BLaER1 treated with 17β-estradiol and CSF1 and Interleukin-3, amounts not matched to agents 10 nM and 100 nM (cell line): ENCODE results near the gene VPS26A.

ENCODE experiments used
- H3K27ac ChIP-seq, 11 experiments: shearing (Covaris generic); formaldehyde crosslinking; 2 replicates each; pipeline ENCODE4 v1.8.1; 2022
- H3K27me3 ChIP-seq, 11 experiments: shearing (Covaris generic); formaldehyde crosslinking; 2 replicates each; pipeline ENCODE4 v1.8.1; 2022
- H3K36me3 ChIP-seq, 11 experiments: shearing (Covaris generic); formaldehyde crosslinking; 2 replicates each; pipeline ENCODE4 v1.8.1; 2022
- H3K4me1 ChIP-seq, 10 experiments: shearing (Covaris generic); formaldehyde crosslinking; 2 replicates each; pipeline ENCODE4 v1.8.1; 2022
- H3K4me2 ChIP-seq, 11 experiments: shearing (Covaris generic); formaldehyde crosslinking; 2 replicates each; pipeline ENCODE4 v1.8.1; 2022
- H3K4me3 ChIP-seq, 10 experiments: shearing (Covaris generic); formaldehyde crosslinking; 2 replicates each; pipeline ENCODE4 v1.8.1; 2022
- H3K9ac ChIP-seq, 11 experiments: shearing (Covaris generic); formaldehyde crosslinking; 2 replicates each; pipeline ENCODE4 v1.8.1; 2022
- H3K9me3 ChIP-seq, 11 experiments: shearing (Covaris generic); formaldehyde crosslinking; replicated peaks in 1 of 11; 2 replicates each; pipeline ENCODE4 v1.8.1; 2022
- H4K20me1 ChIP-seq, 11 experiments: shearing (Covaris generic); formaldehyde crosslinking; 2 replicates each; pipeline ENCODE4 v1.8.1; 2022
- Cebpa-rat ChIP-seq, 11 experiments: shearing (Covaris generic); IDR thresholded peaks; 2 replicates each; pipeline ENCODE4 v1.8.1; 2022

Gene VPS26A

DNA sequence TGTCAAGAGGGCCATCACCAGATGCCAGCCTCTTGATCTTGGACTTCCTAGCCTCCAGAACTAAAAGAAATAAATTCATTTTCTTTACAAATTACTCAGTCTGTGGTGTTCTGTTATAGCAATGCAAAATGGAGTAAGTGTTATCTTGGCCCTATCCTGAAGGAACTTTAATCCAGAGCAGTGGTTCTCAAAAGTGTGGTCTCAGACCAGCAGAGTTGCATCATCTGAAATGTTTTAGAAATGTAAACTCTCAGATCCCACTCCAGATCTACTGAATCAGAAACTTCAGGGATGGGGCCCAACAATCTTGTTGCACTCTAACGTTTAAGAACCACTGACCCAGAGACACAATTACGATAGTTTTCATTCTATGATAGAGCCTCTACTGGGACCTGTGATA, 52.8 kb downstream of the VPS26A start:
- TF ChIP-seq Cebpa-rat (IDR thresholded peaks at IDR 0.05) = no peak
- no peaks in the 10 kb centered on the region for H3K27me3 ChIP-seq
- peaks cover 16 to 20% (median 18%) of the 10 kb centered on the region in 10 experiments for H3K4me1 ChIP-seq
- H3K4me3 ChIP-seq = no peak overlapping the region
- no peaks in the 10 kb centered on the region; a peak in 1 of 22 replicates for H3K9me3 ChIP-seq
- no peak overlapping the region for H3K4me2 ChIP-seq
- H3K36me3 ChIP-seq = peaks cover 18 to 27% (median 23%) of the 10 kb centered on the region in 11 experiments
- no peak overlapping the region for H3K27ac ChIP-seq
- peaks cover 0 to 12% (median 4%) of the 10 kb centered on the region in 11 experiments; a peak in 8 of 22 replicates for H4K20me1 ChIP-seq
- H3K9ac ChIP-seq = no peak overlapping the region

GRCh38 chr10:69179089-69179742, 55.2 kb downstream of the VPS26A start:
- Histone ChIP-seq H3K4me2 (peak overlapping the region; percentile 80 to 97 (median 88)), H3K4me1 (peaks cover 19 to 26% (median 23%) of the 10 kb centered on the region in 10 experiments), H3K4me3 (peak overlapping the region; percentile 73 to 98 (median 92)), H3K36me3 (peaks cover 10 to 26% (median 22%) of the 10 kb centered on the region in 11 experiments), H3K9me3 (no peaks in the 10 kb centered on the region; a peak in 1 of 22 replicates), H4K20me1 (peaks cover 0 to 35% (median 27%) of the 10 kb centered on the region in 11 experiments; a peak in 12 of 22 replicates), H3K27me3 (no peaks in the 10 kb centered on the region), H3K27ac (peak overlapping the region; percentile 91 to 98 (median 96)), H3K9ac (peak overlapping the region; percentile 89 to 98 (median 95))
- TF ChIP-seq Cebpa-rat (IDR thresholded peaks at IDR 0.05) = peak in 2 of 11 experiments; percentile 40 to 48; a peak in 2 of 22 replicates

- Histone ChIP-seq H3K4me1 (peaks cover 19 to 26% (median 23%) of the 10 kb centered on the region in 10 experiments), H3K9me3 (no peaks in the 10 kb centered on the region; a peak in 1 of 22 replicates), H3K27me3 (no peaks in the 10 kb centered on the region), H3K27ac (peak within 1 kb of the TSS; percentile 91 to 98 (median 96)), H3K4me3 (peak within 1 kb of the TSS; percentile 73 to 98 (median 92)), H3K4me2 (peak within 1 kb of the TSS; percentile 80 to 97 (median 93)), H3K36me3 (peaks cover 14 to 31% (median 28%) of the 10 kb centered on the region in 11 experiments), H4K20me1 (peaks cover 0 to 43% (median 33%) of the 10 kb centered on the region in 11 experiments; a peak in 16 of 22 replicates), H3K9ac (peak within 1 kb of the TSS; percentile 89 to 98 (median 95))
- TF ChIP-seq Cebpa-rat (IDR thresholded peaks at IDR 0.05) = 0 out of 22 replicates have a peak, but pooled peaks of 1 of the 11 experiments have one; percentile 0
Measured at GRCh38 chr10:69179743-69180524, 56.0 kb downstream of the VPS26A start, which contains the start of gene SUPV3L1. SUPV3L1 (plus strand) TSS chr10:69180234; CDS start chr10:69180292, 58 bp downstream.

- Histone ChIP-seq H4K20me1 (peaks cover 0 to 50% (median 41%) of the 10 kb centered on the region in 11 experiments; a peak in 16 of 22 replicates), H3K36me3 (peaks cover 21 to 38% (median 35%) of the 10 kb centered on the region in 11 experiments), H3K9me3 (no peaks in the 10 kb centered on the region), H3K4me2 (peak overlapping the region; percentile 80 to 97 (median 93)), H3K27me3 (no peaks in the 10 kb centered on the region), H3K4me1 (peaks cover 19 to 26% (median 23%) of the 10 kb centered on the region in 10 experiments), H3K4me3 (peak overlapping the region; percentile 73 to 98 (median 92)), H3K27ac (peak overlapping the region; percentile 91 to 98 (median 96)), H3K9ac (peak overlapping the region; percentile 89 to 98 (median 95))
- no peak for TF ChIP-seq Cebpa-rat (IDR thresholded peaks at IDR 0.05)
Measured at GRCh38 chr10:69180525-69181204, 56.7 kb downstream of the VPS26A start.

DNA sequence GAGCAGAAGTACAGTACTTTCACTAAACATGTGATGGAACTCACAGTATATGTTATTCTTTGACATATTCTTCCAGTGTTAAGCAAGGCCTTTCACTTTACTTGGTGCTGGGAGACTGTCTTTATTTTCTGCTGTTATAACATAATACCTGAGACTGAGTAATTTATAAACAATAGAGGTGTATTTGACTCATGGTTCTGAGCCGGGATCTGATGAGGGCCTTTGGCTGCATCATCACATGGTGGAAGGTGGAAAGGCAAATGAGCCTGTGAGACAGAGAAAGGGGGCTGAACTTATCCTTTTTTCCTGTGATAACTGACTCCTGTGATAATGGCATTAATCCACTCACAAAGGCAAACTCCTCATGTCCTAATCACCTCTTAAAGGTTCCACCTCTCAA, 57.5 kb downstream of the VPS26A start:
- no peak for TF ChIP-seq Cebpa-rat (IDR thresholded peaks at IDR 0.05)
- Histone ChIP-seq H3K9me3 (no peaks in the 10 kb centered on the region), H3K27ac (peak overlapping the region in 9 of 11 experiments; percentile 91 to 98 (median 97); a peak in 15 of 22 replicates), H3K36me3 (peaks cover 28 to 46% (median 43%) of the 10 kb centered on the region in 11 experiments), H3K4me2 (peak overlapping the region; percentile 80 to 97 (median 93)), H3K4me3 (peak overlapping the region; percentile 73 to 98 (median 92)), H3K27me3 (no peaks in the 10 kb centered on the region), H3K4me1 (peaks cover 19 to 26% (median 23%) of the 10 kb centered on the region in 10 experiments), H4K20me1 (peaks cover 0 to 58% (median 48%) of the 10 kb centered on the region in 11 experiments; a peak in 16 of 22 replicates), H3K9ac (peak overlapping the region; percentile 89 to 98 (median 95))

GRCh38 chr10:69182005-69182404, 58.0 kb downstream of the VPS26A start:
- H3K4me3 ChIP-seq = peak overlapping the region in 2 of 10 experiments; percentile 6 to 92; a peak in 2 of 20 replicates
- peak overlapping the region in 8 of 11 experiments; percentile 80 to 97 (median 94); a peak in 11 of 22 replicates for H3K4me2 ChIP-seq

DNA sequence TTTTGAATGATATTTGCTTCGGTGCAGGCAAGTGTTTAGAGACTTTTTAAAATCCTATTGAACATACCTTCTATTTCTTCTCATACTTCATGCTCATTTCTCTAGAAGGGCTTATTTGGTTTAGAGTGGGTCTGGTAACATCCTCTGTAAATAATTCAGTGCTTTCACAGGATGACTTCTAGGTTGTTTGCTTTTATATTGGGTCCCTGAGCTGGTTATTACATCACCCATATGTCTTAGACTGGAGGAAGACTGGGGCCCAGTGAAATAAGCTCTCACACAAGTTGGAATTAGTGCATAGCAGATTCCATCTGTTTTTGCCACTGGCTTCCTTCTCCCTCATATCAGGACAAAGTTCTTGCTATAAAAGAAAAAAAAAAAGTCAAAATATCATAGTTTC, 62.5 kb downstream of the VPS26A start:
- Histone ChIP-seq H3K36me3 (peaks cover 71 to 97% (median 92%) of the 10 kb centered on the region in 11 experiments), H3K4me2 (no peak overlapping the region), H4K20me1 (peaks cover 0 to 90% (median 59%) of the 10 kb centered on the region in 11 experiments; a peak in 16 of 22 replicates), H3K4me3 (no peak overlapping the region), H3K27ac (no peak overlapping the region), H3K4me1 (peaks cover 5 to 10% (median 7%) of the 10 kb centered on the region in 10 experiments), H3K9ac (no peak overlapping the region), H3K9me3 (no peaks in the 10 kb centered on the region), H3K27me3 (no peaks in the 10 kb centered on the region)
- no peak for TF ChIP-seq Cebpa-rat (IDR thresholded peaks at IDR 0.05)

More at GRCh38 chr10:69182005-69182404, 58.0 kb downstream of the VPS26A start:
- no peak for TF ChIP-seq Cebpa-rat (IDR thresholded peaks at IDR 0.05)
- Histone ChIP-seq H3K27me3 (no peaks in the 10 kb centered on the region), H3K36me3 (peaks cover 33 to 52% (median 48%) of the 10 kb centered on the region in 11 experiments), H3K9me3 (no peaks in the 10 kb centered on the region), H3K27ac (no peak overlapping the region), H3K9ac (peak overlapping the region in 1 of 11 experiments; percentile 97; a peak in 2 of 22 replicates), H3K4me1 (peaks cover 19 to 26% (median 23%) of the 10 kb centered on the region in 10 experiments), H4K20me1 (peaks cover 0 to 63% (median 54%) of the 10 kb centered on the region in 11 experiments; a peak in 16 of 22 replicates)

GRCh38 chr10:69201045-69201444, 77.1 kb downstream of the VPS26A start:
- Histone ChIP-seq H3K9me3 (no peaks in the 10 kb centered on the region), H3K36me3 (peaks cover 87 to 100% (median 98%) of the 10 kb centered on the region in 11 experiments)
- no peak for TF ChIP-seq Cebpa-rat (IDR thresholded peaks at IDR 0.05)

More at GRCh38 chr10:69201045-69201444, 77.1 kb downstream of the VPS26A start:
- H3K4me3 ChIP-seq = no peak overlapping the region
- no peaks in the 10 kb centered on the region for H3K4me1 ChIP-seq
- no peaks in the 10 kb centered on the region for H3K27me3 ChIP-seq
- H3K4me2 ChIP-seq = no peak overlapping the region
- no peaks in the 10 kb centered on the region; a peak in 1 of 22 replicates for H4K20me1 ChIP-seq
- H3K27ac ChIP-seq = no peak overlapping the region
- 0 out of 22 replicates have a peak overlapping the region, but pooled peaks of 1 of the 11 experiments have one; percentile 2 for H3K9ac ChIP-seq
